ENCODE data around the gene INF2.
A peak's percentile ranks its signal among the peaks of the same experiment; 100 is the strongest.
"Not testable (repeated sequence)": the region's sequence is repeated elsewhere in the genome, so short reads cannot be mapped to it uniquely, and the experiment has no call there.

The INF2 gene

DNA sequence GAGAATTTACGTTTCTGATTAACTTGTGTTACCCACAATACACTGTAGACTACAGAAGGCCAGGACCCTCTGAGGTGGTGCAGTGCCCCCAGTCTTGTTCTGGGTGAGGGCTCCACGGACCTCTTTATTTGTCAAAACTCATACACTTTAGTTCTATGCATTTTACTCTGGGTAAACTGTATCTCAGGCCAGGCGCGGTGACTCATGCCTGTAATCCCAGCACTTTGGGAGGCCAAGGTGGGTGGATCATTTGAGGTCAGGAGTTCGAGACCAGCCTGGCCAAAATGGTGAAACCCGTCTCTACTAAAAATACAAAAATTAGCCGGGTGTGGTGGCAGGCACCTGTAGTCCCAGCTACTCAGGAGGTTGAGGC lies 22.9 kb upstream of the INF2 start:
- not testable (repeated sequence) for H3K23ac ChIP-seq (ENCODE audit: low read length in 2 of 2); H3K4me2 ChIP-seq (ENCODE audit: low read length, poor library complexity, severe bottlenecking); H3K4me3 ChIP-seq (ENCODE audit: insufficient read depth in 1 of 2, low read depth in 1 of 2, low read length in 2 of 2); H3K14ac ChIP-seq (ENCODE audit: low read length in 2 of 2); H3K9ac ChIP-seq (ENCODE audit: low read length); H3K79me1 ChIP-seq (replicated peaks; ENCODE audit: low read length, poor library complexity, severe bottlenecking); H2BK120ac ChIP-seq (ENCODE audit: low read depth, low read length); DNase-seq; H3K9me3 ChIP-seq (ENCODE audit: control insufficient read depth, low read length); H2BK15ac ChIP-seq (ENCODE audit: low read depth, poor library complexity, severe bottlenecking); H3K18ac ChIP-seq (ENCODE audit: low read depth in 1 of 2, low read length in 2 of 2); H2BK5ac ChIP-seq (ENCODE audit: low read depth, low read length, poor library complexity, severe bottlenecking); H3K36me3 ChIP-seq (ENCODE audit: control insufficient read depth in 1 of 2, insufficient read depth in 2 of 2, low read depth in 1 of 2, low read length in 2 of 2); H2AFZ ChIP-seq (ENCODE audit: low read depth, low read length)
- peak overlapping the region; percentile 94 for H4K8ac ChIP-seq (ENCODE audit: low read length)
- peaks cover 0 to 11% of the 10 kb centered on the region in 2 experiments for H3K27me3 ChIP-seq (ENCODE audit: control insufficient read depth in 1 of 2, insufficient read depth in 1 of 2, low read length in 2 of 2)
- H3K4me1 ChIP-seq (ENCODE audit: control insufficient read depth, insufficient read depth, low read depth, low read length), result peaks cover 20% of the 10 kb centered on the region
- H2AK5ac ChIP-seq (ENCODE audit: low read length, severe bottlenecking), result peak overlapping the region; percentile 17
- peak overlapping the region in 1 of 2 experiments; percentile 3 for H2BK12ac ChIP-seq (ENCODE audit: low read length in 2 of 2)
- H3K27ac ChIP-seq (ENCODE audit: low read length, poor library complexity, severe bottlenecking), result peak overlapping the region; percentile 29
- WGBS, result 70% methylated on average over 6 of the region's 7 CpGs
- H4K91ac ChIP-seq (ENCODE audit: low read length), result peak overlapping the region; percentile 83
- H3K4ac ChIP-seq (ENCODE audit: low read depth in 1 of 2, low read length in 2 of 2), result peak overlapping the region in 1 of 2 experiments; percentile 42

DNA sequence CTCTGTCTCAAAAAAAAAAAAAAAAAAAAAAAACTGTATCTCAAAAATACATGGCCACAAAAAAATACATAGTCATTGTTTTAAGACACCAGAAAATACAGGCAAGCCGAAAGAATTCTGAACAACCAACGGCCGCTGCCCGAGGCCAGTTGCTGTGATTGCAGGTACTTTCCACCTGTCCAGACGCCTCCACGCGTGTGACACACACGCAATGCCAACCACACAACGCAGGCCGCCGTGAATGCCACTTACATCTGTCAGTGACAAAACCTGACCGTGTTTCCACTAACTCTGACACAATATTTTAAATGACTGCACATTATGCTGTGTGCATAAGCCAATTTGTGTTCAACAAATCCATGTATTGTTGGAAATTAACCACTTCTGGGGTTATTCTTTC lies 22.4 kb upstream of the INF2 start:
- Histone ChIP-seq H3K18ac (ENCODE audit: low read depth in 1 of 2, low read length in 2 of 2) (no peak overlapping the region), H2BK5ac (ENCODE audit: low read depth, low read length, poor library complexity, severe bottlenecking) (no peak overlapping the region), H2AFZ (ENCODE audit: low read depth, low read length) (no peak overlapping the region), H2BK15ac (ENCODE audit: low read depth, poor library complexity, severe bottlenecking) (no peak overlapping the region), H3K4ac (ENCODE audit: low read depth in 1 of 2, low read length in 2 of 2) (no peak overlapping the region), H2BK120ac (ENCODE audit: low read depth, low read length) (no peak overlapping the region), H3K27me3 (ENCODE audit: control insufficient read depth in 1 of 2, insufficient read depth in 1 of 2, low read length in 2 of 2) (peaks cover 0 to 11% of the 10 kb centered on the region in 2 experiments), H3K79me1 (replicated peaks; ENCODE audit: low read length, poor library complexity, severe bottlenecking) (no peaks in the 10 kb centered on the region), H4K8ac (ENCODE audit: low read length) (no peak overlapping the region), H2AK5ac (ENCODE audit: low read length, severe bottlenecking) (no peak overlapping the region), H2BK12ac (ENCODE audit: low read length in 2 of 2) (peak overlapping the region in 1 of 2 experiments; percentile 88), H3K23ac (ENCODE audit: low read length in 2 of 2) (no peak overlapping the region), H3K9ac (ENCODE audit: low read length) (no peak overlapping the region), H3K9me3 (ENCODE audit: control insufficient read depth, low read length) (no peaks in the 10 kb centered on the region), H3K4me1 (ENCODE audit: control insufficient read depth, insufficient read depth, low read depth, low read length) (peaks cover 20% of the 10 kb centered on the region), H3K4me2 (ENCODE audit: low read length, poor library complexity, severe bottlenecking) (no peak overlapping the region), H3K14ac (ENCODE audit: low read length in 2 of 2) (peak overlapping the region in 1 of 2 experiments; percentile 68), H3K27ac (ENCODE audit: low read length, poor library complexity, severe bottlenecking) (no peak overlapping the region), H3K36me3 (ENCODE audit: control insufficient read depth in 1 of 2, insufficient read depth in 2 of 2, low read depth in 1 of 2, low read length in 2 of 2) (no peaks in the 10 kb centered on the region), H3K4me3 (ENCODE audit: insufficient read depth in 1 of 2, low read depth in 1 of 2, low read length in 2 of 2) (no peak overlapping the region), H4K91ac (ENCODE audit: low read length) (no peak overlapping the region)
- 95% methylated on average over 12 of the region's 12 CpGs for WGBS
- DNase-seq, result no peak

DNA sequence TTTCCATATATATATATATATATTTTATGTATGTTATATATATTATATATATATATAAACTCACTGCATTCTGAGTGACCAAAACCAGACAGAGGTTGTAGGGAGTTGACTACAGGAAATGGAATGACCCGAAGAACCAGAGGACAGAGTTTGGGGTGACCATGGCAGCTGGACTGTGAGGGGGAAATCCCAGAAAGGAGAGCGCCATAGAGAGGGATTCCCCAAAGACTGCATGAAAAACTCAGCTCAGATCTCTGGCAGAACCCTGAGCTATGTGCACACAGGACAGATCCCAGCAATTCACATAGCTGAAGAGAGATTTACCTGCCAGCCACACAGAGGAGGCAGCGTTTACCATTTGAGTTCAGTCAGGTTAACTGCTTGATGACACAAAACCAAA lies 19.7 kb upstream of the INF2 start:
- Histone ChIP-seq H4K8ac (ENCODE audit: low read length) (no peak overlapping the region), H3K4me2 (ENCODE audit: low read length, poor library complexity, severe bottlenecking) (no peak overlapping the region), H3K36me3 (ENCODE audit: control insufficient read depth in 1 of 2, insufficient read depth in 2 of 2, low read depth in 1 of 2, low read length in 2 of 2) (no peaks in the 10 kb centered on the region), H3K14ac (ENCODE audit: low read length in 2 of 2) (no peak overlapping the region), H3K4ac (ENCODE audit: low read depth in 1 of 2, low read length in 2 of 2) (no peak overlapping the region), H3K4me1 (ENCODE audit: control insufficient read depth, insufficient read depth, low read depth, low read length) (peaks cover 20% of the 10 kb centered on the region), H2BK12ac (ENCODE audit: low read length in 2 of 2) (no peak overlapping the region), H3K18ac (ENCODE audit: low read depth in 1 of 2, low read length in 2 of 2) (no peak overlapping the region), H3K4me3 (ENCODE audit: insufficient read depth in 1 of 2, low read depth in 1 of 2, low read length in 2 of 2) (no peak overlapping the region), H2BK120ac (ENCODE audit: low read depth, low read length) (no peak overlapping the region), H3K79me1 (replicated peaks; ENCODE audit: low read length, poor library complexity, severe bottlenecking) (no peaks in the 10 kb centered on the region), H3K23ac (ENCODE audit: low read length in 2 of 2) (no peak overlapping the region), H3K27me3 (ENCODE audit: control insufficient read depth in 1 of 2, insufficient read depth in 1 of 2, low read length in 2 of 2) (peaks cover 0 to 6% of the 10 kb centered on the region in 2 experiments), H2AFZ (ENCODE audit: low read depth, low read length) (no peak overlapping the region), H2BK15ac (ENCODE audit: low read depth, poor library complexity, severe bottlenecking) (no peak overlapping the region), H3K27ac (ENCODE audit: low read length, poor library complexity, severe bottlenecking) (no peak overlapping the region), H4K91ac (ENCODE audit: low read length) (no peak overlapping the region), H3K9ac (ENCODE audit: low read length) (no peak overlapping the region), H2BK5ac (ENCODE audit: low read depth, low read length, poor library complexity, severe bottlenecking) (no peak overlapping the region), H3K9me3 (ENCODE audit: control insufficient read depth, low read length) (no peaks in the 10 kb centered on the region), H2AK5ac (ENCODE audit: low read length, severe bottlenecking) (no peak overlapping the region)
- no peak for DNase-seq
- 90% methylated on average over 3 of the region's 3 CpGs for WGBS

DNA sequence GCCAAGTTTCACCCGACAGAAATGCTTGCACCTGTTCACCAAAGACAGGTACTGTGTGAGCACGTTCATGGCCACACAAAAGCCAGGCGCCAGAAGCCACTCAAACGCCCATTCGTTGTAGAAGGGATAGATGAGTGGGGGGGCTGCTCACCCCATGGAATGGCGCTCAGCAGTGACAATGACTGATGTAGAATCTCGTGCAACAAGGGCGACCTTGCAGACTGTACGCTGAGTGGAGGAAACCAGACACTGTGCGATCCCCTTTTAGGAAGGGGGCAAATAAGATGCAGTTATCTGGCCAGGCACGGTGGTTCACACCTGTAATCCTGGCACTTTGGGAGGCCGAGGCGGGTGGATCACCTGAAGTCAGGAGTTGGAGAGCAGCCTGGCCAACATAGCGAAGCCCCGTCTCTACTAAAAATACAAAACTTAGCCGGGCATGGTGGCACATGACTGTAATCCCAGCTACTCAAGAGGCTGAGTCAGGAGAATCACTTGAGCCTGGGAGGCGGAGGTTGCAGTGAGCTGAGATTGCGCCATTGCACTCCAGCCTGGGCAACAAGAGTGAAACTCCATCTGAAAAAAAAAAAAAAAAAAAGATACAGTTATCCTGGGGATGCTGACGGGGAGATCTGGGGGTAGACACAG lies 18.0 kb upstream of the INF2 start:
- not testable (repeated sequence) for H2BK5ac ChIP-seq (ENCODE audit: low read depth, low read length, poor library complexity, severe bottlenecking); H3K27ac ChIP-seq (ENCODE audit: low read length, poor library complexity, severe bottlenecking); H3K18ac ChIP-seq (ENCODE audit: low read depth in 1 of 2, low read length in 2 of 2); H3K4ac ChIP-seq (ENCODE audit: low read depth in 1 of 2, low read length in 2 of 2); H3K79me1 ChIP-seq (replicated peaks; ENCODE audit: low read length, poor library complexity, severe bottlenecking); H3K23ac ChIP-seq (ENCODE audit: low read length in 2 of 2); H2AK5ac ChIP-seq (ENCODE audit: low read length, severe bottlenecking); H3K4me2 ChIP-seq (ENCODE audit: low read length, poor library complexity, severe bottlenecking); H3K4me1 ChIP-seq (ENCODE audit: control insufficient read depth, insufficient read depth, low read depth, low read length); H4K91ac ChIP-seq (ENCODE audit: low read length); H2AFZ ChIP-seq (ENCODE audit: low read depth, low read length); H3K36me3 ChIP-seq (ENCODE audit: control insufficient read depth in 1 of 2, insufficient read depth in 2 of 2, low read depth in 1 of 2, low read length in 2 of 2); H2BK120ac ChIP-seq (ENCODE audit: low read depth, low read length); H3K4me3 ChIP-seq (ENCODE audit: insufficient read depth in 1 of 2, low read depth in 1 of 2, low read length in 2 of 2); H3K9me3 ChIP-seq (ENCODE audit: control insufficient read depth, low read length); H3K27me3 ChIP-seq (ENCODE audit: control insufficient read depth in 1 of 2, insufficient read depth in 1 of 2, low read length in 2 of 2); H3K9ac ChIP-seq (ENCODE audit: low read length); H4K8ac ChIP-seq (ENCODE audit: low read length)
- peak overlapping the region in 1 of 2 experiments; percentile 11 for H3K14ac ChIP-seq (ENCODE audit: low read length in 2 of 2)
- H2BK15ac ChIP-seq (ENCODE audit: low read depth, poor library complexity, severe bottlenecking), result peak overlapping the region; percentile 49
- H2BK12ac ChIP-seq (ENCODE audit: low read length in 2 of 2), result peak overlapping the region; percentile 12 to 88
- peak; percentile 28 for DNase-seq
- WGBS, result 92% methylated on average over 19 of the region's 19 CpGs

All from mesenchymal stem cell (in vitro differentiated cells and primary cell).